ENCODE results near the gene PHACTR3.

The PHACTR3 gene

DNA sequence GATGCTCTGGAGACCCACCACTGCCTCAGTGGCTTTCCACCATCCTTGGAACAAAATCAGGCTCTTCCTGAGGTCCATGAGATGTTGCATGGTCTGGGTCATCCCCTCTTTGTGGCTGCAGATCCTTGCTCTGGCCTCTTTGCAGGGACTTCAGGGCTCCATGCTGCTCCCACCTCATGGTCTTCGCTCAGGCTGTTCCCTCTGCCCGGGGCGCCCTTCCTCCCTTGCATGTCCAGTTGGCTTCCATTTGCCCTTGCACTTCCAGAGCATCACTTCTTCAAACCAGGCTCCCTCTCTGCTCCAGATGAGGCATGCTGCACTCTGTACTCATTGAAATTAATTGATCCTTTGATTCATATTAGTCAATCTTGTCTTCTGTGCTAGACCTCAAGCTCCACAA is 4.4 kb upstream of the PHACTR3 start:
- Histone ChIP-seq H3K9me3 (no peaks in the 10 kb centered on the region), H3K4me1 (ENCODE audit: control insufficient read depth in 1 of 2, insufficient read depth in 1 of 2, low read depth in 1 of 2, low read length in 1 of 2) (no peaks in the 10 kb centered on the region), H3K36me3 (no peaks in the 10 kb centered on the region), H3K27me3 (peaks cover 97% of the 10 kb centered on the region), H3K4me3 (ENCODE audit: low read depth in 1 of 2, low read length in 1 of 2) (no peak overlapping the region), H3K27ac (no peak overlapping the region)
- TF ChIP-seq, protein P1, sequence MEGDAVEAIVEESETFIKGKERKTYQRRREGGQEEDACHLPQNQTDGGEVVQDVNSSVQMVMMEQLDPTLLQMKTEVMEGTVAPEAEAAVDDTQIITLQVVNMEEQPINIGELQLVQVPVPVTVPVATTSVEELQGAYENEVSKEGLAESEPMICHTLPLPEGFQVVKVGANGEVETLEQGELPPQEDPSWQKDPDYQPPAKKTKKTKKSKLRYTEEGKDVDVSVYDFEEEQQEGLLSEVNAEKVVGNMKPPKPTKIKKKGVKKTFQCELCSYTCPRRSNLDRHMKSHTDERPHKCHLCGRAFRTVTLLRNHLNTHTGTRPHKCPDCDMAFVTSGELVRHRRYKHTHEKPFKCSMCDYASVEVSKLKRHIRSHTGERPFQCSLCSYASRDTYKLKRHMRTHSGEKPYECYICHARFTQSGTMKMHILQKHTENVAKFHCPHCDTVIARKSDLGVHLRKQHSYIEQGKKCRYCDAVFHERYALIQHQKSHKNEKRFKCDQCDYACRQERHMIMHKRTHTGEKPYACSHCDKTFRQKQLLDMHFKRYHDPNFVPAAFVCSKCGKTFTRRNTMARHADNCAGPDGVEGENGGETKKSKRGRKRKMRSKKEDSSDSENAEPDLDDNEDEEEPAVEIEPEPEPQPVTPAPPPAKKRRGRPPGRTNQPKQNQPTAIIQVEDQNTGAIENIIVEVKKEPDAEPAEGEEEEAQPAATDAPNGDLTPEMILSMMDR (IDR thresholded peaks at IDR 0.05), result no peak

DNA sequence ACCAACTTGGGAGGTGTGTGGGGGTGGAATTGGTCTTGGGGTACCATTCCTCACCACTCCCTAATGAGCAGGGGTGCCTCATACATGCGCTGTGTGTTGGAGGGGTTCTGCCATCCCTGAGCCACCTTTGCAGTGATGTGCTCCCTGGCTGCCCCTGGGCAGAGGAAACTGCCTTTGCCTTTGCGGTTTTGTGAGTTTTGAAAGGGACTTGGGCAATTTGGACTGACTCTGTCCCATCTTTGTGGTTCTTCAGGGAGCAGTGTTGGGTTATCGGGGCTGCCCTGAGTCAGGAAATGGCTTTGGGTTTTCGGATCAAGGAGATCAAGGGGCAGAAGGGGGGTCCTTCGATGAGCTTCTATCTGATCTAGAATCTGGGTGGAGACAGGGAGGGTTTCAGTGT is 3.9 kb upstream of the PHACTR3 start:
- Histone ChIP-seq H3K27me3 (peaks cover 97% of the 10 kb centered on the region), H3K4me3 (ENCODE audit: low read depth in 1 of 2, low read length in 1 of 2) (no peak overlapping the region), H3K27ac (no peak overlapping the region), H3K36me3 (no peaks in the 10 kb centered on the region), H3K4me1 (ENCODE audit: control insufficient read depth in 1 of 2, insufficient read depth in 1 of 2, low read depth in 1 of 2, low read length in 1 of 2) (no peaks in the 10 kb centered on the region), H3K9me3 (no peaks in the 10 kb centered on the region)
- TF ChIP-seq, protein P1 (IDR thresholded peaks at IDR 0.05), result no peak

DNA sequence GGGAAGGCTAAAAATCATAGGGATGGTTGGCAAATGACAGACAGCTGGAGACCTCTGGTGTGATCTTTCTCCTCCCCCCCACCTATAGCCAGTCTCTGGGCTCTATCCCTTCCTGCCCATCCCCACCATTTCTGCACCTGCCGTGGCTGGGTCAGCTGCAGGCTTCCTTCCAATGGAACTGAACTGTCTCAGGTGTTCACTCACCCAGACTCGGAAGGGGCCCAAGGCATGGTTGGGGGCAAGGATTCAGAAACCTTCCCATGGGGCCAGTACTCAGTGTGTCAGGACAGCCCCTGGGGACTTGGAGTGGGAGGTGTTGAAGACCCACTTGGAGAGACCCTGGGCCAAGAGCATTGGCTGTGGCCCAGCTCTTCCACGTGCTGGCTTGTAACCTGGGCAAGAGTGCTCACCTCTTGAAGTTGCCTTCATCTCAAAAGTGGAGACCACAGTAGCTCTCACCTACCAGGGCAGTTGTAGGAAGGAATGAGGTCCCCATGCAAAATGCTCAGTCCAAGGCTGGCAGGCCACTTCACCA is 1.7 kb upstream of the PHACTR3 start:
- no peaks in the 10 kb centered on the region for H3K36me3 ChIP-seq
- no peak overlapping the region for H3K4me3 ChIP-seq (ENCODE audit: low read depth in 1 of 2, low read length in 1 of 2)
- TF ChIP-seq, protein P1 (IDR thresholded peaks at IDR 0.05), result no peak
- H3K9me3 ChIP-seq, result no peaks in the 10 kb centered on the region
- peaks cover 97% of the 10 kb centered on the region for H3K27me3 ChIP-seq
- H3K4me1 ChIP-seq (ENCODE audit: control insufficient read depth in 1 of 2, insufficient read depth in 1 of 2, low read depth in 1 of 2, low read length in 1 of 2), result no peaks in the 10 kb centered on the region
- H3K27ac ChIP-seq, result no peak overlapping the region

DNA sequence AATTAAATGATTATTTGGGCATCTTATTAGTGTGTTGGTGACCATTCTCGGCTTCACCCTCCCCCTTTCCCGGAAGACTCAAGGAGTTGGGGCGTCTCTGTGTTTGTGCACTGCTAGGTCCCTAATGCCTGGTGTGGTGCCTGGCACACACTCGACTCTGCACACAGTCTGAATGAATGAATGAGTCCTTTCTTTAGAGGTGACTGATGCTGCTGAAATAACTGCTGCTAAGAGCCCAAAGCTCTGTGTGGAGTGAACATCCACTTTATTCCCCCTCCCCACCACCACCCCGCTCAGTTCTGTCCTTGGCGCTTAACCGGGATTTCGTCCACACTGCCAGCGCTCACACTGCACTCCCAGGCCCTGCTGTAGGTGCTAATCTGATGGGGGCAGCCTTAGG is 1.2 kb upstream of the PHACTR3 start:
- no peaks in the 10 kb centered on the region for H3K36me3 ChIP-seq
- H3K4me3 ChIP-seq (ENCODE audit: low read depth in 1 of 2, low read length in 1 of 2), result no peak overlapping the region
- H3K27me3 ChIP-seq, result peaks cover 97% of the 10 kb centered on the region
- no peaks in the 10 kb centered on the region for H3K9me3 ChIP-seq
- TF ChIP-seq, protein P1 (IDR thresholded peaks at IDR 0.05), result no peak
- H3K27ac ChIP-seq, result no peak overlapping the region
- no peaks in the 10 kb centered on the region for H3K4me1 ChIP-seq (ENCODE audit: control insufficient read depth in 1 of 2, insufficient read depth in 1 of 2, low read depth in 1 of 2, low read length in 1 of 2)

DNA sequence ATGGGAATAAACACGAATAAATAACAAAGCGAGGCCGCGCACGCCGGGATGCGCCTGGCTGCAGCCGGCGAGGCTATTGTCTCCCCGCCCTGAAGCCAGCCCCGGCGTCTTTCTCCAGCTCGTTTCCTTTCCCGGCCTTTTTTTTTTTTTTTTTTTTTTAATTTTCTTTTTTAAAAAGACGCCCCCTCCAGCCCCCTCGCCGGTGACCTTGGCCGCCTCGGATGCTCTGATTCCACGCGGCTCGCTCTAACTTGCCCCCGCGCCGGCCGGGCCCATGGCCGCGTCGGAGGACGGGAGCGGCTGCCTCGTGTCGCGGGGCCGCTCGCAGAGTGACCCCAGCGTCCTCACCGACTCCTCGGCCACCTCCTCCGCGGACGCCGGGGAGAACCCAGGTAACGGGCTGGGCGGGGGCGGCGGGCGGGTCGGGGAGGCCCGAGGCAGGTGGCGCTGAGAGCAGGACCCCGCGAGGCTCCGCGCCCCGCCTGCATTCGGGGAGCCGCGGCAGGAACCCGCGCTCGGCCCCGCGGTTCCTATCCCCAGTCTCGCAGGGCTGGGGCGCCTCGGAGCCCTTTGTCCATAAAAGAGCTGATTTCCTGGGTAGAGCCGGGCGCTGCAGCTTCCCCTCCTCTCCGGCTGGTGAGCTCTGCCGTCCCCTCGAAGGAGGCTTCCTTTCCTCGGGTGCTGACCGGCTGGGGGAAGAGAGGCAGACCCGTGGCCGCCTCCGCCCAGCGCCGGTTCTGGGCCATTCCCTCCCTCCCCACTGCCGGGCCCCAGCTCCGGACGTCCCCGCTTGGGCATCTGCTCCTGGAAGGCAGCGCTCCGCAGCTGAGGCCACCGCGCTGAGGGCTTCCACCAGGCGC is 631 bp downstream of the PHACTR3 start:
- H3K27ac ChIP-seq, result no peak overlapping the region
- H3K27me3 ChIP-seq, result peaks cover 100% of the 10 kb centered on the region
- H3K4me3 ChIP-seq (ENCODE audit: low read depth in 1 of 2, low read length in 1 of 2), result no peak overlapping the region
- H3K9me3 ChIP-seq, result no peaks in the 10 kb centered on the region
- no peaks in the 10 kb centered on the region for H3K36me3 ChIP-seq
- TF ChIP-seq, protein P1 (IDR thresholded peaks at IDR 0.05), result no peak
- no peaks in the 10 kb centered on the region for H3K4me1 ChIP-seq (ENCODE audit: control insufficient read depth in 1 of 2, insufficient read depth in 1 of 2, low read depth in 1 of 2, low read length in 1 of 2)
